Thyroid gland (tissue), 4 donors: Measurements from ENCODE around the gene UBE2O. TPM values are rescaled to one million over a fixed set of nuclear protein-coding genes. Genes with fewer than 3 reads are reported as not detected.
A peak's percentile ranks its signal among the peaks of the same experiment; 100 is the strongest.

Source experiments
- DNase-seq, 2 donors: peaks; one replicate each; pipeline ENCODE4 v3.0.0-alpha.2; 2019
- H3K27ac ChIP-seq, 3 donors: fragments of 200-600 bp; sonication (generic); 1 replicate in 2 of 3; 2 replicates in 1 of 3; pipeline ENCODE4 v1.5.1; 2016 to 2019; ENCODE audit warnings: mild to moderate bottlenecking in 1 of 3, moderate library complexity in 1 of 3
- H3K27me3 ChIP-seq: fragments of 200-600 bp; sonication (generic); one replicate; pipeline ENCODE4 v1.5.1; 2019
- H3K36me3 ChIP-seq, 2 donors: fragments of 200-600 bp; sonication (generic); one replicate each; pipeline ENCODE4 v1.5.1; 2016 to 2019
- H3K4me1 ChIP-seq, 2 donors: fragments of 200-600 bp; sonication (generic); one replicate each; pipeline ENCODE4 v1.5.1; 2017 to 2019
- H3K4me3 ChIP-seq, 3 donors: fragments of 200-600 bp; sonication (generic); replicated peaks in 1 of 3; 1 replicate in 2 of 3; 2 replicates in 1 of 3; pipeline ENCODE4 v1.5.1; 2016; ENCODE audit warnings: mild to moderate bottlenecking in 1 of 3
- H3K9me3 ChIP-seq: fragments of 200-600 bp; sonication (generic); one replicate; pipeline ENCODE4 v1.5.1; 2017
- CTCF ChIP-seq, 6 experiments: fragments of 200-600 bp in 3 of 6; fragments of 450-650 bp in 3 of 6; sonication (generic) in 3 of 6; IDR thresholded peaks; one replicate each; pipeline ENCODE4 v1.5.1; 2016 to 2019; ENCODE audit warnings: antibody characterized with exemption in 6 of 6, mild to moderate bottlenecking in 2 of 6, inconsistent platforms in 1 of 6, moderate library complexity in 1 of 6
- POLR2A ChIP-seq, 2 donors: fragments of 450-650 bp; IDR thresholded peaks; one replicate each; pipeline ENCODE4 v1.6.1; 2017; ENCODE audit warnings: antibody characterized with exemption in 2 of 2, mild to moderate bottlenecking in 2 of 2, moderate library complexity in 1 of 2
- WGBS, 2 donors: methylation state at CpG; one replicate each; pipeline ENCODE4 v1.1.5; 2017; 5-methylcytosine and 5-hydroxymethylcytosine counted together
- intact Hi-C: fragments of 100-400 bp; cut with DNase I; formaldehyde crosslinking; loops from one replicate; pipeline ENCODE4 v1.15.1; 2023
- total RNA-seq, 4 donors: library from RNA; depleted of rRNA; stranded (reverse); fragments of >200 nt; gene quantifications; one replicate each; pipeline ENCODE4 v1.2.3, GENCODE V29; 2016

Gene UBE2O
- total RNA-seq, result 10 to 100 TPM; 26.3 to 47.9 (median 37.3) TPM

DNA sequence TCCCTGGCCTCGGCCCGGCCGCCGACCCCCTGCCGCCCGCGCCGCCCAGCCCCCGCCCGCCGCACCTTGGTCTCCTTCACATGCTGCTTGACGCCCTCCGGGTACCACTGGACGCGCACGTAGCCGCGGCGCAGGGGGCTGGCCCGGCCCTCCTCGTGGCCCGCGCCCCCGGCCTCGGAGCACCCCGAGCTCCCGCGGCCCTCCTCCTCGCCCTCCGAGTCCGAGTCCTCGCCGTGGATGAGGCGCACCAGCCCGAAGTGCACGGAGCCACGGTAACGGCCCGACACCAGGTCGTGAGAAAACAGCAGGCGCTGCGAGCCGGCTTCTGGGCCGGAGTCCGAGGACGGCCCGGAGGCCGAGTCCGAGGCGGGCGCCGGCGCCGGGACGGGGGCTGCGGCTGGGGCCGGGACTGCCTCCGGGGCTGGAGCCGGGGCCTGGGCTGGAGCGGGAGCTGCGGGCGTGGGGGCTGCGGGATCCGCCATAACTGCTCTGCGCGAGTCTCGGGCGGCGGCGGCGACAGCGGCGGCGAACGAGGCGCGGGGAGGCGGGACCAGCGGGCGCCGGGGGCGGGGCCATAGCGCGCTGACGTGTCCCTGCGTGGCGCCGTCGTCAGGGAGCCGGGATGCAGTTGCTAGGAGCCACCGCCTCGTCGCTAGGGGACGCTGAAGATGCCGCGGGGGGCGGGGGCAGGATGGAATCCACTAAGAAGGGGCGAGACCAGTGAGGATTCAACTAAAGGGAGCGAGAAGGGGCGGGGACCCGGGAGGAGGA lies at the start of gene UBE2O:
TSS of gene UBE2O (minus strand) at position 493 of the 771 bp plus-strand sequence. CDS start at position 482, 11 bp downstream.
- H3K27ac ChIP-seq, result peak within 1 kb of the TSS in 2 of 3 donors; percentile 57 to 77
- intact Hi-C loops, result no loop called here
- WGBS, 2 donors, result 0 to 1% methylated on average over 11 to 40 of the region's 101 CpGs

DNA sequence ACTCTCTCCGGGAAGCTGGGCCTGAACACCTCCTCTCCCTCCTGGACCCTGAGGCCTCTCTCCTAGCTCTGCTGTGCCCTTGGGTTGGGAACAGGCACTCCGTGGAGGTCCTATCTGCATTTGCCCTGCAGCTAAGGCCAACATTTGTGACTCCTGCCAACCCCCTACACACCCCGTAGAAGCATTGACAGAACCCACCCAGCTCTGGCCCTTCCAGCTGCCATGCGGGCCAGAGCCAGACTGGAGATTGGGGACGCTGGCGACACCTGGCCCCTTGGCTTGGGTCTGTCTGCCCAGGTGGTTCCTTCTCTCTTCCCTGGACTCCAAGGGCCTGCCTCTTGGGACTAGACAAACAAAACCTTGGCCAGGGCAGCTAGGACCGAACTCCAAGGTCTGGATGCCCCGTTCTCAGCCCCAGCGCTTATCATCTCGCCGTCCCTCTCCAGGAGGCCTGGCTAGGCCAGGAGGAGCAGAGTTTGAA lies 48.9 kb upstream of the UBE2O start:
- no peak for TF ChIP-seq CTCF (IDR thresholded peaks at IDR 0.05)
- no peak for TF ChIP-seq POLR2A (IDR thresholded peaks at IDR 0.05)
- 54 to 58% methylated on average over 3 to 11 of the region's 11 CpGs for WGBS, 2 donors
- peak; percentile 33 to 37 for DNase-seq
- Histone ChIP-seq H3K27me3 (no peaks in the 10 kb centered on the region), H3K4me3 (peak overlapping the region in 1 of 3 donors; percentile 72), H3K9me3 (no peaks in the 10 kb centered on the region), H3K4me1 (peaks cover 39 to 47% of the 10 kb centered on the region in 2 donors), H3K27ac (peak overlapping the region; percentile 68 to 88 (median 72)), H3K36me3 (no peaks in the 10 kb centered on the region)
- intact Hi-C loops, result no loop called here

More for the DNA sequence above, at the start of gene UBE2O:
- no peaks in the 10 kb centered on the region for H3K36me3 ChIP-seq
- peaks cover 20 to 24% of the 10 kb centered on the region in 2 donors for H3K4me1 ChIP-seq
- no peaks in the 10 kb centered on the region for H3K9me3 ChIP-seq
- H3K27me3 ChIP-seq, result no peaks in the 10 kb centered on the region
- H3K4me3 ChIP-seq, result peak within 1 kb of the TSS; percentile 65 to 99 (median 82)
- DNase-seq, result peak; percentile 83
- TF ChIP-seq POLR2A (IDR thresholded peaks at IDR 0.05), result peak; percentile 49 to 86
- TF ChIP-seq CTCF (IDR thresholded peaks at IDR 0.05), result peak in 2 of 6 experiments; percentile 13 to 36

DNA sequence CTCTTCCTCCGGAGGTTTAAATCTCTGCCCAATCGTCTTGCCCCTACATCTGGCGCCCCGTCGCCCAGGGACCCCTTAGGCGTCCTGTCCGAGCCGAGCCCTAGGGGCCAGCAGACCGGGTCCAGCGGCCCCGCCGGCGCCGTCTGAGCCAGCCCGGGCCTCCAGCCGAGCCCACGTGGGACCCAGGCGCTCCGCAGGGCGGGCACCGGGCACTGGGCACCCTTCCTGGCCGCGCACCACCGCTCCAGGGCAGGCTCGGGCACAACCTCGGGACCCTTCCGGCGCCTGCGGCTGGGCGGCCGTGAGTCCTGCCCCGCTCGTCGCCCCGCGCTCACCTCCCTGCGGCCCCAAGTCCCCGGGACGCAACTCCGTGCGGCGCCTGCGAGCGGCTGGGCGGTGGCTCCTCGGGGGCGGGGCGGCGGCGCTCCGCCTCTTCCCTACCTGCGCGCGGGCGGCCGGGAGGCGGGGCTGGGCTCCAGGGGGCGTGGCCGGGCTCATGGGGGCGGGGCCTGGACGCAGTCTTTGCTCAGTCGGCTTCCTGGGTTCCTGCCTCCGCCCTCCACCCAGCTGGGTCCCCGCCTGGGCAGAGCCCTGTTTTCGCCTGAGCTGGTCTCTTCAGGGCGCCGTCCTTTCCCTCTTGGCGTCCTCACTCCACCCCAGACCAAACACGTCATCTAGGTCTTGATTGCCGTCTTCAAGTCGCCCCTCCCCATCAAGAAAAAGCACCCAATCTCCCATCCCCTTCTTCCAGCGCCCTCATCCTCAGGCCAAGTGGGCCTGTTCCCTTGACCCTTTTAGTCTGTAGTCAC lies 48.3 kb upstream of the UBE2O start, which contains the start of gene RHBDF2:
TSS of gene RHBDF2 (minus strand) at position 406 of the 809 bp plus-strand sequence. CDS start 19,899 bp downstream, outside the sequence.
- peak in 1 of 2 donors; percentile 90 for TF ChIP-seq POLR2A (IDR thresholded peaks at IDR 0.05)
- TF ChIP-seq CTCF (IDR thresholded peaks at IDR 0.05), result no peak
- 3 to 5% methylated on average over 14 to 19 of the region's 72 CpGs for WGBS, 2 donors
- no peaks in the 10 kb centered on the region for H3K27me3 ChIP-seq
- H3K9me3 ChIP-seq, result no peaks in the 10 kb centered on the region
- H3K36me3 ChIP-seq, result no peaks in the 10 kb centered on the region
- peak within 1 kb of the TSS; percentile 17 to 72 (median 24) for H3K4me3 ChIP-seq
- peak; percentile 89 for DNase-seq
- H3K27ac ChIP-seq, result peak within 1 kb of the TSS; percentile 68 to 88 (median 85)
- intact Hi-C loops, result no loop called here
- peaks cover 39 to 47% of the 10 kb centered on the region in 2 donors for H3K4me1 ChIP-seq

DNA sequence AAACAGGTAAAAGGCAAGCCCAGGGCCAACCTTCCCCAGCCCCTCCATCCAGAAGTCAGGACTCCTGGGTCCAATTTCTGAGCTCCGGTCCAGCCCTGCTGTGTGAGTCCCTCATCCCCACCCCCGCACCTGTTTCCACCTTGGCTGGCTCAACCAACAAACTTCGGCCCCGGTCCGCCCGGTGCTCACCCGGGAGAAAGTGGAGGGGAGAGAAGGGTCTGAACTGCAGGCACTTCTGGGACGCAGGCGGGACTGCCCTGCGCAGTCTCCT lies 47.7 kb upstream of the UBE2O start:
- no peak for TF ChIP-seq CTCF (IDR thresholded peaks at IDR 0.05)
- TF ChIP-seq POLR2A (IDR thresholded peaks at IDR 0.05), result no peak
- 6 to 19% methylated on average over 10 of the region's 10 CpGs for WGBS, 2 donors
- Histone ChIP-seq H3K27ac (peak overlapping the region; percentile 38 to 88 (median 85)), H3K4me1 (peaks cover 39 to 47% of the 10 kb centered on the region in 2 donors), H3K36me3 (no peaks in the 10 kb centered on the region), H3K9me3 (no peaks in the 10 kb centered on the region), H3K27me3 (no peaks in the 10 kb centered on the region), H3K4me3 (peak overlapping the region; percentile 17 to 72 (median 24))
- intact Hi-C loops, result no loop called here
- DNase-seq, result no peak
